ENCODE measurements around the gene HAND2. TPM values are rescaled to one million over a fixed set of nuclear protein-coding genes. Genes with fewer than 3 reads are reported as not detected.

Gene HAND2
- total RNA-seq, 6 experiments from 2014 or later: 2.1 to 11.2 (median 6.2) TPM

DNA sequence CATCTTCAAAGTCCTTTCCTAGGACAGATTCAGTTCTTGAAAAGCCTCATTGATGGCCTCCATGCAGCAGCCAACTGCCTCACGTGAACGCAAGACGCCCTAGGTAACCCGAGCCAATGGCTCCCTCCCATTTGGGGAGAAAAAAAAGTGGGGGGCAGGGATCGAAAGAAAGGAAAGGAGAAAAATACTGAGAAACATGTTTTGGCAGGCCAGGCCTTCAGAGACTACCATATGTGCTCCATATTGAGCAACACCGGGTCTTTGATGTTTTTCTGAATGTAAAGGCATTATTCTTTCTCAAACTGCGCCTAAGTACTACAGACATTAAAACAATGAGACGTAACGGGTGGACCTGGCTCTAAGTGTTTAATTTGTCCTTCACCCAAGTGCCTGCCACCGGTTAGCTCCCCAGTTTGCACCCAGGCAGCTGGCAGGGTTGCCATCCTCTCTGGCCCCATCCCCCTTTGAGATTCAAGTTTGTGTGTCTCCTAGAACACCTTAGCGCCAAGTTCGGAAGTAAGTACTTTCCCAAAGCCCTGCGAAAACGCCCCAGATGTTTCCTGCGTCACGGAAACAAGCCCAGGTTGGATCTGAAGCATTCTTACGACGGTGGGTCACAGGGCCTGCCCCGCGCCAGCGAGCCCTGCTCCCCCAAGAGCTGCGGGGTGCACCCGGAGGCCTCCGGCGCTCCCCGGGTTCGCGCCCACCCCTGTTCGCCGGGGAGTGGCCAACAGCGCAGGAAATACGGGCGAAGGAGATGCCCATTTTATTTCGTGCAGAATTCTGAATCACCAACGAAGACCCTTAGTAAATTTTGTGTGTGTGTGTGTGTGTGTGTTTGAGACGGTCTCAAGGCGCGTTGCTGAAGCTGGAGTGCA, 30.1 kb downstream of the HAND2 start:
- intact Hi-C loops (cut with DNase I): loop anchor here in 1 of 2 donors (10.0 kb wide), 1 partner anchor 625 kb away; no protein-coding TSS in a partner anchor
- DNase-seq: no peak
- Histone ChIP-seq H3K27me3 (peaks cover 0 to 27% of the 10 kb centered on the region in 2 donors), H3K4me3 (no peak overlapping the region), H3K27ac (no peak overlapping the region), H3K9me3 (no peaks in the 10 kb centered on the region), H3K4me1 (no peaks in the 10 kb centered on the region), H3K36me3 (no peaks in the 10 kb centered on the region)
- TF ChIP-seq, protein P1, sequence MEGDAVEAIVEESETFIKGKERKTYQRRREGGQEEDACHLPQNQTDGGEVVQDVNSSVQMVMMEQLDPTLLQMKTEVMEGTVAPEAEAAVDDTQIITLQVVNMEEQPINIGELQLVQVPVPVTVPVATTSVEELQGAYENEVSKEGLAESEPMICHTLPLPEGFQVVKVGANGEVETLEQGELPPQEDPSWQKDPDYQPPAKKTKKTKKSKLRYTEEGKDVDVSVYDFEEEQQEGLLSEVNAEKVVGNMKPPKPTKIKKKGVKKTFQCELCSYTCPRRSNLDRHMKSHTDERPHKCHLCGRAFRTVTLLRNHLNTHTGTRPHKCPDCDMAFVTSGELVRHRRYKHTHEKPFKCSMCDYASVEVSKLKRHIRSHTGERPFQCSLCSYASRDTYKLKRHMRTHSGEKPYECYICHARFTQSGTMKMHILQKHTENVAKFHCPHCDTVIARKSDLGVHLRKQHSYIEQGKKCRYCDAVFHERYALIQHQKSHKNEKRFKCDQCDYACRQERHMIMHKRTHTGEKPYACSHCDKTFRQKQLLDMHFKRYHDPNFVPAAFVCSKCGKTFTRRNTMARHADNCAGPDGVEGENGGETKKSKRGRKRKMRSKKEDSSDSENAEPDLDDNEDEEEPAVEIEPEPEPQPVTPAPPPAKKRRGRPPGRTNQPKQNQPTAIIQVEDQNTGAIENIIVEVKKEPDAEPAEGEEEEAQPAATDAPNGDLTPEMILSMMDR (IDR thresholded peaks at IDR 0.05): no peak
- no peak for TF ChIP-seq POLR2A (IDR thresholded peaks at IDR 0.05)
- 28% methylated on average over 20 of the region's 38 CpGs for WGBS (ENCODE audit: insufficient coverage, low coverage, low lambda C conversion rate, missing lambda C conversion rate)
- no peak for ATAC-seq

DNA sequence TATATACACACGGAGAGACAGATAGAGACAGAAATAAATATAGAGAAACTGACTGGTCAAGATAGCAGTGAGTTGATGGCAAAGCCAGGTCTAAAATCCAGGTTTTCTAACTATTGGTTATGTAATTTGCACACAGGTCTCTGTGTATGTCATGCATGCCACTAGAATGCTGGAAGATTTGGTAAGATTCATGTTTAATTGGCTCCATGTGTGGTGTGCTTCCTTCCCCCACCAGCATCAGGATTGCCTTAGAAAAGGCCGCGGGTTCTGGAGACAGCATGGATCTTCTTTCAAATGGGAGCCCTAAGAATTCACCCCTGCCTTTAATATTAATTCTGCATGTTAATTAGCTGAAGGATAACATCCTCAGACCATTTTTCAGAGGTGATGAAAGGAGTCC, 31.3 kb downstream of the HAND2 start:
- 68% methylated on average over 3 of the region's 3 CpGs for WGBS (ENCODE audit: insufficient coverage, low coverage, low lambda C conversion rate, missing lambda C conversion rate)
- TF ChIP-seq, protein P1 (IDR thresholded peaks at IDR 0.05): no peak
- TF ChIP-seq POLR2A (IDR thresholded peaks at IDR 0.05): no peak
- H3K9me3 ChIP-seq: no peaks in the 10 kb centered on the region
- intact Hi-C loops (cut with DNase I): no loop called here
- no peak for DNase-seq
- H3K27ac ChIP-seq: no peak overlapping the region
- H3K4me3 ChIP-seq: no peak overlapping the region
- ATAC-seq: no peak
- H3K4me1 ChIP-seq: no peaks in the 10 kb centered on the region
- H3K27me3 ChIP-seq: peaks cover 0 to 20% of the 10 kb centered on the region in 2 donors
- no peaks in the 10 kb centered on the region for H3K36me3 ChIP-seq

DNA sequence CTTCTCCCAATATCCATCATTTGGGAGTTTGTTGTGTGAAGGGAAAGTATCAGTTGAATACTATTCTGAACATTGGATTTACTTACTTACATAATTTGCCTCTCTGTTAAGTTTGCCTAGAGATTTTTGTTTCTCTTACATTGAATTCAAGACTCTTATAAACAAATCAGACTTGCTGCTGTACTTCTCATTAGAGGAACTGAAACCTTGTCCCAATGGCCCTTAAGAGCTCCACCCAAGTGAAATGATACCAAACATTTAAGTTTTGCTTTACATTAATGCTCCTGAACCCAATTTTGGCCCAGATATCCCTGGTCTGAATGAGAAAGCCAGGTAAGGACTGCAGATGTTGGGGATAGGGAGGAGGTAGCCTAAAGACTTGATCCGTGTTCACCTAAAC, 32.0 kb downstream of the HAND2 start:
- no peak for ATAC-seq
- DNase-seq: no peak
- Histone ChIP-seq H3K4me1 (no peaks in the 10 kb centered on the region), H3K4me3 (no peak overlapping the region), H3K27me3 (peaks cover 0 to 12% of the 10 kb centered on the region in 2 donors), H3K9me3 (no peaks in the 10 kb centered on the region), H3K27ac (no peak overlapping the region), H3K36me3 (no peaks in the 10 kb centered on the region)
- intact Hi-C loops (cut with DNase I): no loop called here
- WGBS (ENCODE audit: insufficient coverage, low coverage, low lambda C conversion rate, missing lambda C conversion rate): 50% methylated on average over 1 of the region's 1 CpG
- no peak for TF ChIP-seq POLR2A (IDR thresholded peaks at IDR 0.05)
- TF ChIP-seq, protein P1 (IDR thresholded peaks at IDR 0.05): no peak

DNA sequence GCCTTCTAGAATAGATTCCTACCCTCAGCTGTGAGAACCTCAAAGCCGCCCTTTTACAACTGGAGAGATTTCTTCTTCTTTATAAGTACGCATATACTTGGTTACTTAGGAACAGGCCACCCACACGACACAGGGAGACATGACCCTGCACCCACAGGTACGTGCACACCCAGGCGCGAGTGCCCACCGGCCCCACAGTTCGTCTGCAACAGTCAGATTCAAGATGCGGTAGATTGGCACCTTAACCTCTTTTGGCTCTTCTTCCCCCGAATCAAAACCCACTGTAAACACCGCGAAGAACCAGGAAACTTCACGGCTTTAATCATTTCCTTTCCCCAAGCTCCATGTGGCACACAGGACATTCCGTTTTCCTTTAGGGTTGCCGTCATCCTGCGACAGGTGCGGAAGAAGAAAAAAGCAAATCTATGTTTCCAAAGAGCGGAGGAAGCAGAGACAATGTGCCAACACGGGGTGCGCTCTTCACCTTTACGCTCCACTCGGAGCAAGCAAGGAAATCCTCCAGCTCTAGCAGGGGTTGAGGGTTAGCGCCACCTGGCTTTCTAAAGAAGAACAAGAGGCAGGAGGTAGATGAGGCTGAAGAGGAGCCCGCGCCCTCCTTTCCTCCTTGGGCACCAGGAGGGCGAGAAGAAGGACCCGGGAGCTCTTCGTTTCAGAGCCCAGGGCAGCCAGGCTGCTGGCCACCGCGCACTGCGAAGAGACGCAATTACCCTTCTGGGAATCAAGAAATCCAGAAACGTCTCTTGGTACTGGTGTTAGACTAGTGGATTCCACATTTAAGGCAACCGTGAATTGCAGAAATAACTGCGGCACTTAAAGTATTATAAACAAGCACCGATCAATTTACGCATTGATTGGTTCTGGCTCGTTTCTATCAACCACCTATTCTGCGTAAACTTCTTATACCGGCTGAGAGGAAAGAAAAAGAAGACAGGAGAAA, 35.7 kb downstream of the HAND2 start:
- DNase-seq: peak in 1 of 3 donors; percentile 63
- Histone ChIP-seq H3K4me1 (no peaks in the 10 kb centered on the region), H3K4me3 (peak overlapping the region; percentile 11 to 26 (median 25)), H3K27ac (no peak overlapping the region), H3K9me3 (no peaks in the 10 kb centered on the region), H3K27me3 (no peaks in the 10 kb centered on the region), H3K36me3 (no peaks in the 10 kb centered on the region)
- peak; percentile 94 to 96 (median 95) for ATAC-seq
- WGBS (ENCODE audit: insufficient coverage, low coverage, low lambda C conversion rate, missing lambda C conversion rate): 18% methylated on average over 31 of the region's 40 CpGs
- intact Hi-C loops (cut with DNase I): no loop called here
- TF ChIP-seq, protein P1 (IDR thresholded peaks at IDR 0.05): peak; percentile 58 to 70 (median 66)
- TF ChIP-seq POLR2A (IDR thresholded peaks at IDR 0.05): no peak
